ENCODE results near the gene KIF1C.
"Not testable (repeated sequence)": the region's sequence is repeated elsewhere in the genome, so short reads cannot be mapped to it uniquely, and the experiment has no call there.

The KIF1C gene

DNA sequence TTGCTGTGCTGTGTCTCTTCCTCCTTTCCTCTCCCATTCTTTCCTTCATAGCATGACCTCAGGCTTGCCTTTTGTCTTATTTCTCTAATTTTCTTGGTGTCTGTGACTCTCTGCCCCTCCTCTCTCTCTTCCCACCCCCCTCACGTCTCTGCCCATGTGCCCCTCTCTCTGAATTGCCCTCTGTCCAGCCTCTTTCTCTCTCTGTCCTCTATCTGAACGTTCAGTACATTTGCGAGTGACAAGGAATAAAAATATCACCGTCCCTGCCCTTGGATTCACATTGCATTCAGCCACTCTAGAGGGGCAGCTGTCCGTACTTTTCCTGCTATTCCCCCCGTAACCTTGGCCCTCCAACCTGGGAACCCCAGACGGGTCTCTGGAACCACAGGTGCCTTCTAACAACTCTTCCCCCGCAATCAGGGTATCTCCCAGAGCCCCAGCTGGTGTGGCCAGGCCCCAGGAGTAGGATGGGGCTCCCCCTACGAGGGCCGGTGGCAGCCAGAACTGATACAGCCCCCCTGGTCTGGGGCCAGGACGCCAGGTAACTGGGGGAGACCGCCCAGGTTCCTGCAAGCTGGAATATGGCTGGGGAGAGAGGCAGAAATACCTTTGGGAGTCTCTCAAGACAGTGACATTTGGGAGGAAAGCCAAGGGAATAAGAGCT, 1.8 kb downstream of the KIF1C start:
- DNase-seq (ENCODE audit: low read depth in 4 of 4, low spot score in 1 of 4) = no peak

DNA sequence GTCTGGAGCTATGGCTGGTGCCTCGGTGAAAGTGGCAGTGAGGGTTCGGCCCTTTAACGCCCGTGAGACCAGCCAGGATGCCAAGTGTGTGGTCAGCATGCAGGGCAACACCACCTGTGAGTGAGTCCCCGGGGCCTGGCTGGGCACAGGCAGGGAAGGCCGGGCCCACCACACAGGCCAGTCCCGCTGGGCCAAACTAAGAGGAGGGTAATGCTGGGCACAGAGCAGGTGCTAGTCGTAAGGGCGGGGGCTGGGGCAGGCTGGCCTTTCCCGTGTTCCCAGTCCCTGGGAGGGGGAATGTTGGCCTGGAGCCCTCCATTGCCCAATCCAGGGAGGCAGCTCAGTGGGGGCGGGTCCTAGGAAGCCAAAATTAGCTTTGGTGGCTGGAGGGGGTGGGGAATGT, 2.5 kb downstream of the KIF1C start:
- no peak for DNase-seq (ENCODE audit: low read depth in 4 of 4, low spot score in 1 of 4)

DNA sequence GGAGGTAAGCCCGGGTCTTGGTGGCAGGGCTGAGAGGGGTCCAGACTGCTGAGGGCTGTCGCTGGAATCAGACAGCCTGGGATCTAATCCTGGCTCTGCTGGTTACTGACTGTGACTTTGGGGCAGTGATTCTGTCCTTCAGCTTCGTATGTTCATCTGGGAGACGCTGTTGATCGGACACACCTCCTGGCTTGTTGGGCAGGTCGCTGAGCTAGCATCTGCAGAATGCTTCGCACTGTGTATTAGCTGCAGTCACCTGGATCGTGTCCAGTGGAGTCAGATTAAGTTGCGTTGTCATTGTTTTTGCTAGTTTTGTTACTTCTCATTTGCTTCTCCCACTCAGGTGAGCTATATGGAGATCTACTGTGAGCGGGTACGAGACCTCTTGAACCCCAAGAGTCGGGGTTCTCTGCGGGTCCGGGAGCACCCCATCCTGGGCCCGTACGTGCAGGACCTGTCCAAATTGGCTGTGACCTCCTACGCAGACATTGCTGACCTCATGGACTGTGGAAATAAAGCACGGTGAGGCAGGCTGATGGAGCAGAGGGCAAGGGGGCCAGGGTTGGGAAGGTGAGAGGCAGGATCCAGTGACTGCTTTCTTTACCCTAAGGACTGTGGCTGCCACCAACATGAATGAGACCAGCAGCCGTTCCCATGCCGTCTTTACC, 4.5 kb downstream of the KIF1C start:
- DNase-seq (ENCODE audit: low read depth in 4 of 4, low spot score in 1 of 4) = no peak

DNA sequence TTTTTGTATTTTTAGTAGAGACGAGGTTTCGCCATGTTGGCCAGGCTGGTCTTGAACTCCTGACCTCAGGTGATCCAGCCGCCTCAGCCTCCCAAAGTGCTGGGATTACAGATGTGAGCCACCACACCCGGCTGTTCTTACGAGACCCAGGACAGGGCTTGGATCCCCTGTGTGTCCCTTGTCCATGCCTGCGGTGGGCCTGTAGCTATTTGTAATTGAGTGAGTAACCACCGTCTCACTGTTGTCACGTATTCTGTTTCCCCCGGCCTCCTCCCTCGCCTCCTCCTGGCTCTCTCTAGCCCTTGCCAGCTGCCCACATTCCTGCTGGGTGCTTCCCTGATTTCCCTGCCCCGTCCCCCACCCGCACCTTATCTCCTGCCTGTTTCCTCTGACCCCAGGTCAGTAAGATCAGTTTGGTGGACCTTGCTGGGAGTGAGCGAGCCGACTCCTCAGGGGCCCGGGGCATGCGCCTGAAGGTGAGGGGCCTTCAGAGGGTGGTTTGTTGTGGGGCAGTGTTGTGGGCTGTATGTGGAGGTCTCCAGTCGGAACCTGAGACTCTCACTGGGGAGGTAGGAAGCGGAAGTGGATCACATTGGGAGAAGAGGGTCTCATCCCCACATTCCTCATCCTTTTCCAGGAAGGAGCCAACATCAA, 5.6 kb downstream of the KIF1C start:
- DNase-seq (ENCODE audit: low read depth in 4 of 4, low spot score in 1 of 4) = no peak

DNA sequence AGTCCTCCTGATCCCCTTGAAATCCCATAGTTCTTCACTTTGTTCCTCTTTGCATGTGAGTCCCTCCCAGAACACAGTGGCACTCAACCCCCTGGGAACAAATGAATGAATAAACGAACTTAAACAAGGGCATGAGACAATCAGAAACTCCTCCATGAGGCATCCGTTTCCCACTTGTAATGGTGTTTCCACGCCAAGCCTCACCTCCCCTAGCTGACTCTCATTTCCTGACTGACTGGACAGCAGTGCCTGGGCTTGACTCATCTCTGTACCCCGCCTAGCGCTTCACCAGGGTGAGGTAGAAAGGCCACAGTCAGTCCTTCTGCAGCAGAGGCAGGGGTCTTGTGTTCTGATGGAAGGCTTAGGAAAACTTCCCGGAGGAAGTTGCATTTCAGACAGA, 14.2 kb downstream of the KIF1C start:
- no peak for DNase-seq (ENCODE audit: low read depth in 4 of 4, low spot score in 1 of 4)

DNA sequence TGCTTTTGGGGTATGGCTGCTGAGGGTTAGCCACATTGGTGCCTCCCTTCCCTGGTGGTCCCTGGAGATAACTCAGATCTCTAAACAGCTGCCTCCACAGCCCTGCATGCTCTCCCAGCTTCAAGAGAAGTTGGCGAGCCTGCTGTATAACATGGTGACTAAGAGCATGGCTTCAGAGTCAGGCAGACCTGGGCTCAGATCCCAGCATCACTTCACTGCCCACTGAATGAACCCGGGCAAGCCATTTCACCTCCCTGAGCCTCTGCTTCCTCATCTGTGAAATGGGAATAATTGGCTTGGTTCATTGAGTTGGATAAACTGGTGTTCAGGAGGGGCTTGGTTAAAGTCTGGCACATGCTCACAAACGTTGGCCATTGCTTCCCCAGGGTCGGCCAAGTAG, 16.6 kb downstream of the KIF1C start:
- DNase-seq (ENCODE audit: low read depth in 4 of 4, low spot score in 1 of 4) = no peak

DNA sequence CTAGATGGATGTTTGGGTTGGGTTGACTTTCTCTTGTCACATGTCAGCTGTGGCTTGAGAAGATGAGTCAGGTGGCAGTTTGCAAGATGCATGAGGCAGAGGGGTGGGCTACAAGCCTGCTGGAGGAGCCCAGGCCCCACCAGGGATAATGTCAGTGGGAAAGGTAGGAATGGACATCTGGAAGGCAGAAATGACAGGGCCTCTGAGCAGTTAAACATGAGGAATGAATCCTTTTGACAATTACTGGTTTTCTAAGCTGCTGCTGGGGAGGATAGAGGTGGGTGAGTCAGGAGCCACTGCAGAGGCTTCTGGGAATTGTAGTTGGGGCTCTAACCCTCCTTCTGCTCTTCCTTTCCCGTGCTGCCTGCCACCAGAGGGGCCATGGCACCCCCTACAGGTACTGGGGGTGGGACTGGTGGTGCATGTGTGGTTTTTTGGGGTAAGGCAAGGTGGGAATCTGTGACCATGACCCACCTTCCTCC, 21.8 kb downstream of the KIF1C start:
- DNase-seq (ENCODE audit: low read depth in 4 of 4, low spot score in 1 of 4) = peak in 2 of 4 experiments; percentile 22 to 27

DNA sequence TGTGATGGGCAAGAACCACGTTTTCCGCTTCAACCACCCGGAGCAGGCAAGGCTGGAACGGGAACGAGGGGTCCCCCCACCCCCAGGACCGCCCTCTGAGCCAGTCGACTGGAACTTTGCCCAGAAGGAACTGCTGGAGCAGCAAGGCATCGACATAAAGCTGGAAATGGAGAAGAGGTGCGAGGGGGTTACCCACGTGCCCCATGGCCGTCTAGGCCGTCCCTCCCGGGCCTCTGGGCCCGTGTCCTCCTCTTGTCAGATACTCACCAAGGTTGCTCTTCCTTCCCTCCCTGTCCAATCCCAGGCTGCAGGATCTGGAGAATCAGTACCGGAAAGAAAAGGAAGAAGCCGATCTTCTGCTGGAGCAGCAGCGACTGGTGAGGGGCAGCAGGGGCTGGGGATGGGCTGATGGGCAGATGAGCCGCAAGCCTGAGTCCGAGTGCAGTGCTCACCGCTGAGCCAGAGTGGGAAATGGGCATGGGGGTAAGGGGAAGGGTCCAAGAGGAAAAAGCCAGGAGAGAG, 22.8 kb downstream of the KIF1C start:
- no peak for DNase-seq (ENCODE audit: low read depth in 4 of 4, low spot score in 1 of 4)

DNA sequence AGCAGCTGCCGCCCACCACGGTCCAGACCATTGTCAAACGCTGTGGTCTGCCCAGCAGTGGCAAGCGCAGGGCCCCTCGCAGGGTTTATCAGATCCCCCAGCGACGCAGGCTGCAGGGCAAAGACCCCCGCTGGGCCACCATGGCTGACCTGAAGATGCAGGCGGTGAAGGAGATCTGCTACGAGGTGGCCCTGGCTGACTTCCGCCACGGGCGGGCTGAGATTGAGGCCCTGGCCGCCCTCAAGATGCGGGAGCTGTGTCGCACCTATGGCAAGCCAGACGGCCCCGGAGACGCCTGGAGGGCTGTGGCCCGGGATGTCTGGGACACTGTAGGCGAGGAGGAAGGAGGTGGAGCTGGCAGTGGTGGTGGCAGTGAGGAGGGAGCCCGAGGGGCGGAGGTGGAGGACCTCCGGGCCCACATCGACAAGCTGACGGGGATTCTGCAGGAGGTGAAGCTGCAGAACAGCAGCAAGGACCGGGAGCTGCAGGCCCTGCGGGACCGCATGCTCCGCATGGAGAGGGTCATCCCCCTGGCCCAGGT, 24.5 kb downstream of the KIF1C start:
- DNase-seq (ENCODE audit: low read depth in 4 of 4, low spot score in 1 of 4) = no peak

DNA sequence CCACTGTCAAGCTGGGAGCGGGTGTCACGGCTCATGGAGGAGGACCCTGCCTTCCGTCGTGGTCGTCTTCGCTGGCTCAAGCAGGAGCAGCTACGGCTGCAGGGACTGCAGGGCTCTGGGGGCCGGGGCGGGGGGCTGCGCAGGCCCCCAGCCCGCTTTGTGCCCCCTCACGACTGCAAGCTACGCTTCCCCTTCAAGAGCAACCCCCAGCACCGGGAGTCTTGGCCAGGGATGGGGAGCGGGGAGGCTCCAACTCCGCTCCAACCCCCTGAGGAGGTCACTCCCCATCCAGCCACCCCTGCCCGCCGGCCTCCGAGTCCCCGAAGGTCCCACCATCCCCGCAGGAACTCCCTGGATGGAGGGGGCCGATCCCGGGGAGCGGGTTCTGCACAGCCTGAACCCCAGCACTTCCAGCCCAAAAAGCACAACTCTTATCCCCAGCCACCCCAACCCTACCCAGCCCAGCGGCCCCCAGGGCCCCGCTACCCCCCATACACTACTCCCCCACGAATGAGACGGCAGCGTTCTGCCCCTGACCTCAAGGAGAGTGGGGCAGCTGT, 25.9 kb downstream of the KIF1C start:
- no peak for DNase-seq (ENCODE audit: low read depth in 4 of 4, low spot score in 1 of 4)

DNA sequence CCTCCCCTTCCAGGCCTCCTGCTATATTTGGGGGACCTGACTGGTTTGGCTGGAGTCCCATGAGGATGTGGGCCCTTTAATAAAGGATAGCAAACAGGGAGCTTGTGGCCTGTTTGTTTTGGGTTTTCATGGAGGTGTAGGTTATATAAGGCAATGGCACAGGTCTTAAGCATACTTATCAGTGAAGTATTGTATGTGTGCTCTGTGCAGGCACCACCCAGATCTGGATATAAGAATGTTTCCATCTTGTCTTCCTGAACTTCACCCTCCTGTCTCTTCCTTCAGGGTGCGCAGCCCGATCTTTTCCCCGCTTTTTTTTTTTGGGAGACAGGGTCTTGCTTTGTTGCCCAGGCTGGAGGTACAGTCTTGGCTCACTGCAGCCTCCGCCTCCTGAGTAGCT, 26.9 kb downstream of the KIF1C start:
- DNase-seq (ENCODE audit: low read depth in 4 of 4, low spot score in 1 of 4) = no peak

DNA sequence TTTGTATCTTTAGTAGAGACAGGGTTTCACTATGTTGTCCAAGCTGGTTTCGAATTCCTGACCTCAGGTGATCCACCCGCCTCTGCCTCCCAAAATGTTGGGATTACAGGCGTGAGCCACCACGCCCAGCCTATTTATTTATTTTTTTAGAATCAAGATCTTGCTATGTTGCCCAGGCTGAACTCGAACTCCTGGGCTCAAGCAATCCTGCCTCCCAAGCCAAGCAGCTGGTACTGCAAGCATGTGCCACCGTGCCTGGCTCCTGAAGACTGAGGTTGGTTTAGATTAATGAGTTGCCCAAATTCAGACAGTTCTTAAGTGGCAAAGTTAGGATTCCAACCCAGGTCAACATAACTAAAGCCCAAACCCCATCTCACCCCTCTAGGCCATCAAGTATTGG, 29.5 kb downstream of the KIF1C start:
- DNase-seq (ENCODE audit: low read depth in 4 of 4, low spot score in 1 of 4) = no peak

DNA sequence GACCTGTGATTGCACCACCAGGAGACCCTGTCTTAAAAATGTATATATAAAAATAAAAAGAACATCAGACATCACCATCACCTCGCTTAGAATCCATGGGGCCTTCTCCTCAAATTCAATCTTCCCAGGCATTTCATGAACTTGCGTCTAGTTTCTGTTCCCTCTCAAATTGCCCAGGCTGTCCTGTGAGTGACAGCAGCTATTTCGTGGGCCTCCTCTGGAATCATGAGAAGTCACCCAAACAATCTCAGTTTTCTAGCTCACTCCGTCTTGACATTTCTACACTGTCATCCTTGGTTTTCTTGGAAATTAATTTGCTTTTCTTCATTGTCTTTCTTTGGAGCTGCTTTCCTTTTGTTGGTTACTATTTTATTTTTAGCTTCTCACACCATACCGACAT, 30.2 kb downstream of the KIF1C start:
- DNase-seq (ENCODE audit: low read depth in 4 of 4, low spot score in 1 of 4) = no peak

DNA sequence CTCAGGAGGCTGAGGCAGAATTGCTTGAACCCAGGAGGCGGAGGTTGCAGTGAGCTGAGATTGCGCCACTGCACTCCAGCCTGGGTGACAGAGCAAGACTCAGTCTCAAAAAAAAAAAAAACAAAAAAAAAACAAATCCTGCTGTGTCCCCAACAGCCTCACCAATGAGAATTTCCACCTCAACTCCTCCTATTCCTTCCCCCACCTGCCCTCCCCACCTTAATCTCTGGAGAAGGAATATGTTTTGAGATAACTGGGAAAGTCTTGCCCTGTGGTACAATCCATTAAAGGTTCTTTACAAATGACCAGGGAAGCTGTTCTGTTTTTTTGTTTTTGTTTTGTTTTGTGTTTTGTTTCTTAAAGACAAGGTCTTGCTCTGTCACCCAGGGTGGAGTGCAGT, 32.4 kb downstream of the KIF1C start:
- DNase-seq (ENCODE audit: low read depth in 4 of 4, low spot score in 1 of 4) = not testable (repeated sequence)

DNA sequence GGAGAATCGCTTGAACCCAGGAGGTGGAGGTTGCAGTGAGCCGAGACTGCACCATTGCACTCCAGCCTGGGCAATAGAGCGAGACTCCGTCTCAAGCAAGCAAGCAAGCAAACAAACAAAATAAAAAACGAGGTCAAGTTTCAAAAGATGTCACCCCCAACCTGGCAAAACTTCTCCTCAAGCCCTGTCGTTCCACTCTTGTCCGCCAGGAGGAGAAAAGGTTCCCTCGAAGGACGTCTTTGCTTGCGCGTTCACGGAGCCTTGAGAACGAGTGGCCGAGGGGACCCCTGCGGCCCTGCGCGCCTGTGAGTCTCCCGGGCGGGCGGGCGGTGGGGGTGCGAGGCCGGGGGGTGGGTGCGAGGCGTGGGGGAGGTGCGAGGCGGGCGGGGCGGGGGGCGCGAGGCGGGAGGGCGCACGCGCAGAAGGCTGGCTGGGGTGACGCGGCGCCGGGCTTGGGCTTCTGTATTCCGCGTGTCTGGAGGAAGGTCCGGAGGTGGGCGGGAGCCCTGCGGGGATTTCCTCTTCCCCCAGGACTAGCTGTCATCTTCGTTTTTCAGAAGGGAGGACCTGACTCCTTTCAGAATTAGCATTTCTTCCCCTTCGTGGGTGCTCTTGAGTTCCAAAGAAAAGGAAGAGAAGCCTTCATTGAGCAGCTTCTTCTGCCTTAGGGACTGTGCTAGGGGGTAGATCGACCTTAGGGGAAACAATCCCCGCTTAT, 33.8 kb downstream of the KIF1C start:
- peak; percentile 67 to 83 (median 80) for DNase-seq (ENCODE audit: low read depth in 4 of 4, low spot score in 1 of 4)

DNA sequence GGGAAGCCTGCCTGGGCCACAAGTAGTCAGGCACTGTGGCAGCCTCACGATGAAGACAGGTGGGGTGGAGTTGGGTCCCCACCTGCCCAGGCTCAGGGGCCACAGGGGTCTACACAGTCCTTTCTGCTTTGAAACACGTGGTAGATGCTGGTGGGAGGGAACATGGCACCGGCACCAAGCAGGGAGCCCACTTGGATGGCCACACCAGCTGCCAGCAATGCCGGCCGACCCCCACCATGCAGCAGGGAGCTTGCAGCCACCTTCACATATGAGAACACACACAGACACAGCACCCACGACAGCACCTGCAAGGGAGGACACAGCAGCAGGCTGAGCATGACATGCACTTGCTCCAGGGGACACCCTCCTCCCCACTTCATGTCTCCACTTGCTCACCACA, 35.1 kb downstream of the KIF1C start:
- DNase-seq (ENCODE audit: low read depth in 4 of 4, low spot score in 1 of 4) = no peak

DNA sequence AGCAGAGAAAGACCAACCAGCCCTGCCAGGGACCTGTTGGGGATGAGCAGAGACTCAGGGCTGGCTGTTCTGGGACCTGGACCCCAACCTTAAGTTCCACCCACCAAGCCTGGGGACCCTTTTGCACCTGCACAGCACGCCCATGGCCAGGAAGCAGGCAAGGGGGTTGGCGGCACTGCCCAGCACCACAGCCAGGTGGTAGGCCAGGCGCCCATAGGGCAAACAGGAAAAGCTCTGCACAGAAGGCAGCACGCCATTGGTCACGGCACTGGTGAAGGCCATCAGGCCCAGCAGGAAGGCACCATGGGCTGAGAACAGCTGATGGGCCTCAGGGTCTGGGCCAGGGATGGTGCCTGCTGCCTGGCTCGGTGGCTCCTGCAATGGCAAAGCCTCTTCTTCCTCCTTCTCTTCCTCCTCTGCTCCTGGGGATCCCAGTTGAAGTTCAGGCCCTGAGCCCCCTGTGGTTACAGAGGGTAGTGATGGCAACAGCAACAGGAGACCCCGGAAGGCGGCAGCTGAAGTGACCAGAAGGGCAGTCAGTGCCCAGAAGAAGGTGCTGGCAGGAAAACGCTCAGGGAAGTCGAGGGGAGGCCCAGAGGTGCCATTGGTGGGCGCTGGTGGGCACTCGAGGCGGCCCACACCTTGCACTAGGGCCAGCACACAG, 35.7 kb downstream of the KIF1C start:
- no peak for DNase-seq (ENCODE audit: low read depth in 4 of 4, low spot score in 1 of 4)

DNA sequence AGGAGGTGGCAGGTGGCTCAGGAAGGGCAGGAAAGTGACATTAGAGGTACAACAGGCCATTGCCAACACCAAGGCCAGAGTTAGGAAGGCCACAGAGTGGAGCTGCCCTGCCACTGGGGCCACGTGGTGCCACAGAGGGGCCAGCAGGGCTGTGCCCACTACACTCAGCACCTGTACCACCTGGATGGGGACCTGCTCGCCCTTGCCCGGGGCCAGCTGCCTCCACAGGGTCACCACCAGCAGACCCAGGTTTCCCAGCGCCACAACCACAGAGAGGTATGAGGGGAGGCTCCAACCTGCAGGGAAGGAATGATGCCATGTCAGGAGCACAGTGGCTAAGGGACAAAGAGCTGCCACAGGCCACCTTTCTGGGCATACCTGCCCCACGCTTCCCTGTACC, 36.3 kb downstream of the KIF1C start:
- no peak for DNase-seq (ENCODE audit: low read depth in 4 of 4, low spot score in 1 of 4)

DNA sequence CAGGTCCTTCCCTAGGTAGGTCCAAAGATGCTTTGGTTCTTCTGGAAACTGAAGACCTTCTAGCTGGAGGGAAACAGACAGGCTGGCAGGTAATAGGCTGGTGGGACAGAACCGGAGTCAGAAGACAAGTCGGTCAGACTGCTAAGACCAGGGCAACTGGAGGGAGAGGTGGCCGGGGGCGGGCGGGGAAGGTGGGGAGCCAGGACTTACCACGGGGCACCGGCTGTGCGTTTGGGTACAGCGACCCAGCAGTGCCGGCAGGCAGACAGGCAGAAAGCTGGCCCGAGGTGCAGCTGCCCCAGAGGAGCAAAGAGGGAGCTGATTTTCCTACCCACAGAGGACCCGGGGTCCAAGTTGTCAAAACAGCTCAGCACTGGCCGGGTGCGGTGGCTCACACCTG, 36.9 kb downstream of the KIF1C start:
- DNase-seq (ENCODE audit: low read depth in 4 of 4, low spot score in 1 of 4) = no peak

DNA sequence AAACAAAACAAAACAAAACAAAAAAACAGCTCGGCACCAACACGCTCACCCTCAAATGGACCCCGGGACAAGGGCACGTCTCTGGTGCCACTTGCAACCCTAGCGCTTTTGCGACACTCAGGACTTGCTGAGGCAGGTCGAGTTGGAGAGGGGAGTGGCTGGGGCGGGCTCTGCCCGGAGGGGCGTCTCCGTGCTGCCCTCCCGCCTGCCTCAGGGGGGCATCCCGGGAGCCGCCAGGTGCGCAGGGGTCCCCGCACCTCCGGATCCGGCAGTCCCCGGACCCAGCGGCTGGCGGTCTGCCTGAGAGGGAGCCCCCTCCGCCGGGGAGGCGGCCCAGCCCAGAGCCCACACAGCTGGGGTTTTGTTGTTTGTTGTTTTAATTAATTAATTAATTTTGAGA, 37.6 kb downstream of the KIF1C start, which contains the start of gene SLC52A1:
Gene SLC52A1, minus strand, starts transcription at position 112 of the 400 bp plus-strand sequence. CDS start 820 bp downstream, outside the sequence.
- DNase-seq (ENCODE audit: low read depth in 4 of 4, low spot score in 1 of 4) = no peak
